Heart left ventricle (tissue), 13 donors: Measurements from ENCODE around the gene SMIM21.

Source experiments
- CTCF ChIP-seq, 12 donors: fragments of 200-600 bp; sonication (generic) in 4 of 12; IDR thresholded peaks; one replicate each; pipeline versions ENCODE4 v1.5.0 to v1.8.0; 2018 to 2022; ENCODE audit warnings: antibody characterized with exemption in 12 of 12, mild to moderate bottlenecking in 5 of 12
- POLR2A ChIP-seq, 2 donors: fragments of 450-650 bp; IDR thresholded peaks; one replicate each; pipeline ENCODE4 v1.6.1; 2017; ENCODE audit warnings: antibody characterized with exemption in 2 of 2, mild to moderate bottlenecking in 2 of 2, moderate library complexity in 2 of 2
- donor health status: ischemic (EF 13 %, LVEDD 7.1; RV severe dilation, severe dysfunction).
- donor health status: DM: no; HTN: yes; CAD: no.
- donor health status: DM: no; HTN: no; CAD: no.
- donor health status: ischemic (EF 25% LVEDD 6.9; RV normal size, moderate dysfunction).
- donor health status: ischemic (EF 25% LVEDD 5.7; RV mildly dilated, moderate dysfunction).
- donor health status: ischemic (EF 35%, LVEDD 5.7; RV mildly dilated, moderate dysfunction).
- donor health status: nonischemic (EF 11% LVEDD 7.7; RV severe dilation, severe dysfunction).
- donor health status: DM: yes; HTN: yes; CAD: no.
- donor health status: PGD.
- donor health status: ischemic (EF 29% LVEDD 5.4; RV normal size, mild dysfunction).
- donor health status: nonischemic (EF 23%, LVEDD 6.1; RV moderate dilation, normal function).

GRCh38 chr18:75395137-75395536 lies 32.4 kb downstream of the SMIM21 start:
- TF ChIP-seq CTCF (IDR thresholded peaks at IDR 0.05): no peak
- no peak for TF ChIP-seq POLR2A (IDR thresholded peaks at IDR 0.05)
